OCI-LY1 (cell line): ENCODE measurements around the gene ARFGEF2.
A peak's percentile ranks its signal among the peaks of the same experiment; 100 is the strongest.

Experiments used
- H2AFZ ChIP-seq: fragments of 200-600 bp; sonication (generic), shearing (Covaris generic); 2 replicates; pipeline ENCODE4 v1.6.0; 2014; ENCODE audit warnings: antibody characterized with exemption, mild to moderate bottlenecking, low read length
- H3F3A ChIP-seq: fragments of 200-600 bp; sonication (generic), shearing (Covaris generic); 2 replicates; pipeline ENCODE4 v1.6.0; 2014; ENCODE audit warnings: mild to moderate bottlenecking, antibody characterized with exemption, low read length, moderate library complexity; ENCODE audit not compliant: insufficient read depth
- H3K27ac ChIP-seq: fragments of 200-600 bp; sonication (generic); 2 replicates; pipeline ENCODE4 v1.5.1; 2014; ENCODE audit warnings: low read length, mixed run types, mild to moderate bottlenecking, low read depth; ENCODE audit not compliant: poor library complexity, severe bottlenecking
- H3K27me3 ChIP-seq: fragments of 200-600 bp; sonication (generic); 2 replicates; pipeline ENCODE4 v1.6.0; 2014; ENCODE audit warnings: antibody characterized with exemption, mild to moderate bottlenecking, low read length, moderate library complexity; ENCODE audit not compliant: insufficient read depth
- H3K36me3 ChIP-seq: fragments of 200-600 bp; sonication (generic); 2 replicates; pipeline ENCODE4 v1.6.1; 2014; ENCODE audit warnings: mild to moderate bottlenecking, antibody characterized with exemption, low read length, moderate library complexity, mixed read lengths; ENCODE audit not compliant: insufficient read depth
- H3K4me1 ChIP-seq: fragments of 200-600 bp; sonication (generic); 2 replicates; pipeline ENCODE4 v1.5.1; 2014; ENCODE audit warnings: mild to moderate bottlenecking, low read length, moderate library complexity; ENCODE audit not compliant: insufficient read depth, severe bottlenecking
- H3K4me2 ChIP-seq: fragments of 200-600 bp; sonication (generic), shearing (Covaris generic); 2 replicates; pipeline ENCODE4 v1.6.1; 2014; ENCODE audit warnings: low read length
- H3K4me3 ChIP-seq: fragments of 200-600 bp; sonication (generic); 2 replicates; pipeline ENCODE4 v1.5.1; 2014; ENCODE audit warnings: low read length, low read depth, mild to moderate bottlenecking, mixed read lengths; ENCODE audit not compliant: poor library complexity, severe bottlenecking
- H3K79me2 ChIP-seq: fragments of 200-600 bp; shearing (Covaris generic); 2 replicates; pipeline ENCODE4 v1.6.1; 2016; ENCODE audit warnings: mixed run types, low read length, mixed read lengths; ENCODE audit not compliant: insufficient read depth
- H3K9ac ChIP-seq: fragments of 200-600 bp; sonication (generic), shearing (Covaris generic); 2 replicates; pipeline ENCODE4 v1.6.1; 2014; ENCODE audit warnings: mild to moderate bottlenecking, low read length, mixed read lengths
- H3K9me2 ChIP-seq: fragments of 200-600 bp; sonication (generic), shearing (Covaris generic); 2 replicates; pipeline ENCODE4 v1.6.1; 2014; ENCODE audit warnings: low read depth, mild to moderate bottlenecking, low read length, mixed read lengths
- H3K9me3 ChIP-seq: fragments of 200-600 bp; shearing (Covaris generic); 2 replicates; pipeline ENCODE4 v1.6.1; 2014; ENCODE audit warnings: low read length, mixed read lengths
- H4K20me1 ChIP-seq: fragments of 200-600 bp; sonication (generic), shearing (Covaris generic); 2 replicates; pipeline ENCODE4 v1.6.0; 2016; ENCODE audit warnings: mild to moderate bottlenecking, low read length; ENCODE audit not compliant: insufficient read depth
- EZH2 ChIP-seq: fragments of 200-600 bp; sonication (generic), shearing (Covaris generic); IDR thresholded peaks from 2 replicates; pipeline ENCODE4 v1.8.0; 2017; ENCODE audit warnings: borderline replicate concordance, mixed run types, mild to moderate bottlenecking, antibody characterized with exemption, low read length, moderate library complexity, mixed read lengths
- TF ChIP-seq, protein P1 (sequence below): fragments of 200-600 bp; sonication (generic), shearing (Covaris generic); IDR thresholded peaks from 2 replicates; pipeline ENCODE4 v1.5.1; 2017; ENCODE audit warnings: mild to moderate bottlenecking, antibody characterized with exemption, low read length, moderate library complexity, mixed read lengths

ARFGEF2 gene

DNA sequence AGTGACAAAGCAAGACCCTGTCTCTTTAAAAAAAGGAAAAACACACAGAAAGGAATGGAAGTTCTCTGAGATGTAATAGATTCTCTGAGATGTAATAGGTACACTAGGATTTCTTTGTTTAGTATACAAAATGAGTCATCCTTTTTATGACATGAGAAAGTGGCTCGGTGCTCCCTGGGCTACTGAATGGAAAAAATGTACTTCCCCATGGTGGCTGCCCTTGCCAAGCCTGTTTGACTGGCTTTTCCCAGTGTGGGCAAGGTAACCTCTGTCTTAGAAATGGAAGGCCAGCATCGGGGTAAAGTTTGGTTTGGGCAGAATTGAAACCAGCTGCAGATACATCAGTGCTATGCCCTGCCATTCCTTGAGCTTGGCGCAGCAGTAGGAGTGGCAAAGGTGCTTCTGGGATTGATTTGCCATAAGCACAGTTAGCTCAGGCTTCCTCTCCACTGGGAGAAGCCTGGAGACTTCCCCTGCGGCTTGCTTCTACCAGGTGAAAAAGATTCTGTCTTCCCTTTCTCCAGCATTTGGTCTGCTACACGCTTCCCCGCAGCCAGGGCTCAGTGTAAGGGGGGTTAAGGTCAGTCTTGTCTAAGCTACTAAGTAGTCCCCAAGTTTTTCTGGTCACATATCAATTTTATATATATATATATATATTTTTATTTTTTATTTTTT lies 24.5 kb downstream of the ARFGEF2 start:
- H3K9me2 ChIP-seq, result no peaks in the 10 kb centered on the region
- no peak overlapping the region for H3K9ac ChIP-seq
- H3K9me3 ChIP-seq, result no peaks in the 10 kb centered on the region
- H3K79me2 ChIP-seq, result no peaks in the 10 kb centered on the region
- peaks cover 50% of the 10 kb centered on the region; the same call in 1 of the 2 replicates for H3K36me3 ChIP-seq
- no peaks in the 10 kb centered on the region for H4K20me1 ChIP-seq
- no peak overlapping the region for H3K27ac ChIP-seq
- H3K4me3 ChIP-seq, result no peak overlapping the region
- no peaks in the 10 kb centered on the region for H3F3A ChIP-seq
- TF ChIP-seq, protein P1, sequence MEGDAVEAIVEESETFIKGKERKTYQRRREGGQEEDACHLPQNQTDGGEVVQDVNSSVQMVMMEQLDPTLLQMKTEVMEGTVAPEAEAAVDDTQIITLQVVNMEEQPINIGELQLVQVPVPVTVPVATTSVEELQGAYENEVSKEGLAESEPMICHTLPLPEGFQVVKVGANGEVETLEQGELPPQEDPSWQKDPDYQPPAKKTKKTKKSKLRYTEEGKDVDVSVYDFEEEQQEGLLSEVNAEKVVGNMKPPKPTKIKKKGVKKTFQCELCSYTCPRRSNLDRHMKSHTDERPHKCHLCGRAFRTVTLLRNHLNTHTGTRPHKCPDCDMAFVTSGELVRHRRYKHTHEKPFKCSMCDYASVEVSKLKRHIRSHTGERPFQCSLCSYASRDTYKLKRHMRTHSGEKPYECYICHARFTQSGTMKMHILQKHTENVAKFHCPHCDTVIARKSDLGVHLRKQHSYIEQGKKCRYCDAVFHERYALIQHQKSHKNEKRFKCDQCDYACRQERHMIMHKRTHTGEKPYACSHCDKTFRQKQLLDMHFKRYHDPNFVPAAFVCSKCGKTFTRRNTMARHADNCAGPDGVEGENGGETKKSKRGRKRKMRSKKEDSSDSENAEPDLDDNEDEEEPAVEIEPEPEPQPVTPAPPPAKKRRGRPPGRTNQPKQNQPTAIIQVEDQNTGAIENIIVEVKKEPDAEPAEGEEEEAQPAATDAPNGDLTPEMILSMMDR, result no peak
- no peak for TF ChIP-seq EZH2
- H3K4me1 ChIP-seq, result no peaks in the 10 kb centered on the region
- H3K4me2 ChIP-seq, result no peak overlapping the region
- no peaks in the 10 kb centered on the region for H3K27me3 ChIP-seq
- no peak overlapping the region for H2AFZ ChIP-seq

GRCh38 chr20:48948612-48949011 lies 27.1 kb downstream of the ARFGEF2 start:
- Histone ChIP-seq H3K4me1 (no peaks in the 10 kb centered on the region), H3K9me2 (no peaks in the 10 kb centered on the region), H3K36me3 (peaks cover 50% of the 10 kb centered on the region), H3K27ac (no peak overlapping the region), H3K27me3 (no peaks in the 10 kb centered on the region), H3K9ac (no peak overlapping the region), H3K9me3 (no peaks in the 10 kb centered on the region), H3K79me2 (no peaks in the 10 kb centered on the region), H4K20me1 (no peaks in the 10 kb centered on the region), H3K4me3 (no peak overlapping the region), H3F3A (no peaks in the 10 kb centered on the region), H3K4me2 (no peak overlapping the region), H2AFZ (no peak overlapping the region)
- TF ChIP-seq, protein P1, result no peak
- no peak for TF ChIP-seq EZH2

DNA sequence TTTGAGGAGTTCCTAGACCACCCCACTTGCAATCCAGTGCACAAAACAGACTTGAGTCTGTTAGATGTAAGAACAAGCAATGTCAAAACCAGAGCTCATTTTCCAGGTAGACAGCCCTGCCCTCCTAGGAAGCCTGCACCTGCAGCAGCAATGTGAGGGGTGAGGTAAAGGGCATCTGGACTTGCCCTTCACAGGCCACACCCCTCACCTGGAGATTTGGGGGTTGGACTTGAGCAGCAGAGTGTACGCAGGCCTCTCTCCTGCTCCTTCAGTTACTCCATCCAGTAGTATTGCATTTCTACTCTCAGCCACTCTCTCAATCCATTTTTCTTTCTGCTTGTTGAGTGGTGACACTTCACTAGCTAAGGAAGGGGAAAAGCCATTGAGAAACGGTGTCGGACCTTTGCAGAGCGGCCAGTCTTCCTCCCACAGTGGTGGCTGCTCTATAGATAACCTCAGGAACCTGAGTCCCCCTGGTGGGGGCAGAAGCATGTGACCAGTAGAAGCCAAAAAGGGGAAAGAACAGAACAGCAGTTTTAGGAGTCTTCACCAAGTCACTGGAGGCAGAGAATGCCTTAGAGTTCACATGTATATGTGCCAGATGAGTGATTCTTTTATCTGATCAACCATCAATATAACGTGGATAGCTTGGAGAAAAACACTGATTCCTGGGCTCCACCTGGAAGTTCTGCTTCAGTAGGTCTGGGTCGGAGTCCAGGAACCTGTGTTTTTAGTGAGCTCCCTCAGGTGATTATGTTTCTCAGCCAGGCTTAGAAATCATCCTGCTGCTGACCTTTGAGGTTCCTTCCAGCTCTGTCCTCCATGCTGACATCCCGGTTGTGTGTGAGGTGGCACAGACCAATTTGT lies 28.0 kb downstream of the ARFGEF2 start:
- Histone ChIP-seq H3K27ac (no peak overlapping the region), H3K9ac (no peak overlapping the region), H3K9me3 (no peaks in the 10 kb centered on the region), H3K79me2 (no peaks in the 10 kb centered on the region), H3F3A (no peaks in the 10 kb centered on the region), H3K9me2 (no peaks in the 10 kb centered on the region), H2AFZ (no peak overlapping the region), H3K27me3 (no peaks in the 10 kb centered on the region), H3K36me3 (peaks cover 52% of the 10 kb centered on the region), H4K20me1 (no peaks in the 10 kb centered on the region), H3K4me2 (no peak overlapping the region), H3K4me3 (no peak overlapping the region), H3K4me1 (no peaks in the 10 kb centered on the region)
- TF ChIP-seq, protein P1, result 0 out of 2 replicates have a peak, but pooled peaks have one; percentile 11
- no peak for TF ChIP-seq EZH2
